NCI-H2107 treated with DMSO at 0.1 percent for 48 hours (cell line): ENCODE results near the gene LPCAT1.
"Not testable (repeated sequence)": the region's sequence is repeated elsewhere in the genome, so short reads cannot be mapped to it uniquely, and the experiment has no call there.

ENCODE experiments used
- DNase-seq: peaks from one replicate; lab custom pipeline; 2025; ENCODE audit not compliant: unreplicated experiment; lab: John Stamatoyannopoulos, UW

Gene LPCAT1

GRCh38 chr5:1468629-1469527 lies 54.9 kb downstream of the LPCAT1 start:
- DNase-seq: no peak

- DNase-seq: no peak
These were observed 55.5 kb downstream of the LPCAT1 start for GRCh38 chr5:1468247-1468612.

- no peak for DNase-seq
These were observed 56.2 kb downstream of the LPCAT1 start for GRCh38 chr5:1467341-1468246.

- DNase-seq: no peak
These were observed 57.0 kb downstream of the LPCAT1 start for GRCh38 chr5:1466631-1467265.

DNA sequence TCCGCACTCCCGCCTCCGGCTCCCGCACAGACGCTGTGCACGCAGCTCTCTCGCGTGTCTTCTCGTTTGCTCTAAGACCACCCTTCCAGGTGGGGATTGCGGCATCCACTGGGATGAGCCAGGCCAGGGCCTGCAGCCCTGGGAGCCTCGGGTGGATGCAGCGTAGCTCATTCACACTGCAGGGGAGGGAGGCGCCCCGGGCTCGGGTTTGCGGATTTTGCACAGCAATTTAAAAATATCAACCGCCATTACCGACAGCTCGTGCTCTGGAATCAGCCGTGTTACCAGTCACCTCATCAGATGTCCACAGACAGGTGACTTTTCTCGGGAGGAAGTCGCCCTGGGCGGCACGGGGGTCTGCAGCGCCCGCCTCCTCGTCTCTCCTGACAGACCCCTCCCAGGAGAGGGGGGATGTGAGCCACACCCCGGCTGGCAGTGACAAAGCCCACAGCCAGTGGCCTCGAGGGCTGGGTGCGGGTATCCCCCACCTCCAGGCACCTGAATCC lies 57.7 kb downstream of the LPCAT1 start:
- no peak for DNase-seq

DNA sequence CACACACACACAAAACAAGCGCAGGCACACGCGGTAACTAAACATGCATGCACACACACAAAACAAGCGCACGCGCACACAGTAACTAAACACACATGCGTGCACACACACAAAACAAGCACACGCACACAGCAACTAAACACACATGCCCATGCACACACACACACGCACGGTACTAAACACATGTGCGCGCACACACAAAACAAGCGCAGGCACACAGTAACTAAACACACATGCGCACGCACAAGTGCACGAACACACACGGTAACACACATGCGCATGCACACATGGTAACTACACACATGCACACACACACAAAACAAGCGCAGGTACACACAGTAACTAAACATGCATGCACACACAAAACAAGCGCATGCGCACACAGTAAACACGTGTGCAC lies 58.6 kb downstream of the LPCAT1 start:
- no peak for DNase-seq

- no peak for DNase-seq
These were observed 59.2 kb downstream of the LPCAT1 start for GRCh38 chr5:1464511-1464910.

- no peak for DNase-seq
These were observed 59.7 kb downstream of the LPCAT1 start for GRCh38 chr5:1464096-1464446.

GRCh38 chr5:1463326-1464095 lies 60.2 kb downstream of the LPCAT1 start:
- no peak for DNase-seq

DNA sequence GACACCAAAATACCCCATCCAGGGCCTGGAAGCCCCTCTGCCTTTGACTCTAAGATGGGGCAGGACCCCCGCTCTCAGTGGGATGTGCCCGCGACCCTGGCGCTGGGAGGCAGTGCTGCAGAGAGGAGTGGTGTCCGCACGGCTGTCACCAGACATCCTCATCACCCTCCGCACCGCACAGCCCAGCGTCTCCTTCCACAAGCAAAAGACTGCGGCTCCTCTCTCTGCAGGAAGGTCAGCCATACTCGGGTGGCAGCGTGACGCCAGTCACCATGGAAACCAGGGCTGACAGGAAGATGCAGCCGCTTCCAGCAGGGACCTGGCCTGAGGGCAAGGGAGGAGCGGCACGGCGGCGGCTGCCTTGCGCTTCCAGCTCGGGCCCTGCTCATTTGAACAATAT lies 61.4 kb downstream of the LPCAT1 start:
- DNase-seq: no peak

GRCh38 chr5:1461396-1461795 lies 62.4 kb downstream of the LPCAT1 start:
- no peak for DNase-seq

DNA sequence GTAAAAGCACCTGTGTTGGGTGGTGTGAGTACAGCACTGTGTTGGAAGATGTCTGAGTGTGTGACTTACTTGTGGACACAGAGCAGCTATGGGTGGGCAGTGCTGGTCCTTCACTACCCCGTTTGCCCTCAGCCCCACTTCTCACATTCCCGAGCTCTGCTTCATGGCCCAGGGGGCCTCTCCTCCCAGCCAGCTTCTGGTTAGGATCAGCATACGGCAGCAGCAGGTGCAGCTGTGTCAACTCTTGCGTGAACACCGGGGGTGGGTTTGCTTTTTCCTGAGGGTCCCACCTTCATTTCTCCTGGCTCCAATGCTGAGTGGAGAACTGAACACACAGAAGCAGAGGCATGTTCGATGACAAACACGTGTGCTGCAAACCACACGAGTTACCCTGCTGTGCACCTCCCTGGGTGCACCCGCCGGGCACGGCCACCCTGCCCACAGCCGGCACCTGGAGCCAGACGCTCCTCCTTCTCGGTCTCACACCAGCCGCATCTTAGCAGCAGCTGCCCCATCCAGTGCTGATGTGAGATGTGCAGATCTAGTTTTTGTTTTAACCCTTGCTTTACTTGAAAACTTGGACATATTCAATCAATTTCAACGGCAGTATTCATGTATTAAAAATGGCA lies 63.6 kb downstream of the LPCAT1 start:
- DNase-seq: peak; percentile 52

- DNase-seq: not testable (repeated sequence)
These were observed 64.3 kb downstream of the LPCAT1 start for GRCh38 chr5:1459435-1459834.

- not testable (repeated sequence) for DNase-seq
These were observed 67.5 kb downstream of the LPCAT1 start for GRCh38 chr5:1456110-1456881.

GRCh38 chr5:1453613-1454012 lies 70.1 kb downstream of the LPCAT1 start:
- no peak for DNase-seq

GRCh38 chr5:1449081-1449630 lies 74.6 kb downstream of the LPCAT1 start:
- DNase-seq: no peak

GRCh38 chr5:1448511-1449011 lies 75.2 kb downstream of the LPCAT1 start:
- no peak for DNase-seq

DNA sequence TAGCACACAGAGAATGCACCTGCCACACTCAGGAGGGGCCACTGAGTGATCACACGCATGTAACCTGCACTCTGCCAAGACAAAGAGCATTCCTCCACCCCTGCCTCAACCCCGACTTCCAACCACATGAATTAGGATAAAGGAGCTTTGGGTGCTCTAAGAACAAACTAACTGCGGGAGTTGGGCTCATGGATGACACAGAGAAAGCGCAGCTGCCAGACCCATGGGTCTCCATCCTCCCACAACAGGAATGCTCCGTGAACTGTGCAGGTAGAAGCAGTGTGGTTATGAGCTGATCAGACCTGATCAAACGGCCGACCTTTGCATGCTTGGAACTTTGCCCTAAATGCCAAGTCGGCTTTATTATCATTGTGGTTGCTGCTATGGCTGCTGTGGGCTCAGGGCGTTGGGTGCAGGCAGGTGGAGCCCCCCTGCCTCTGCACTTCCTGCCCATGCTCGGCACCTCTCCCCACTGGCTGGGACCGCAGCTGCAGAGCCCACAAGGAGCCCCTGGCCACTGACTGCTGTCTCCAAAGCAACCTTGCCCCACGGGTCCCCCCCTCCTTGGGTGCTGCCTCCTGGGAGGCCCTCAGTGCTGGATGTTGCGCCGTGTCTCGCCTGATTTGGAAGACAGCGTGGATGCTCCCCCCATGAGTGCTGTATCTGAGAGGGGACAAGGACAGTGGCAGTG lies 75.9 kb downstream of the LPCAT1 start:
- DNase-seq: no peak
